K562 (cell line): ENCODE results near the gene DIP2C. TPM values are rescaled to one million over a fixed set of nuclear protein-coding genes. Genes with fewer than 3 reads are reported as not detected.

ENCODE experiments used
- ATAC-seq: fragments of 200-7000 bp; cut with Tn5 transposase; 3 replicates; pipeline ENCODE4 v1.9.1; 2020; ENCODE audit warnings: moderate library complexity
- BruUV-seq: library from RNA; stranded (reverse); fragments of 400-500 nt; replicated peaks from 2 replicates; lab custom pipeline; 2021; lab: Mats Ljungman, UMichigan
- CTCF ChIA-PET: fragments of 300-600 bp; formaldehyde crosslinking; extraction: SDS; loops from one replicate; lab custom pipeline; 2021; ENCODE audit warnings: low intra/inter-chr PET ratio; lab: Yijun Ruan, JAX
- POLR2A ChIA-PET: fragments of 300-600, 350-650 bp; sonication (Branson Sonifier 250); formaldehyde crosslinking; extraction: SDS; loops from one replicate; lab custom pipeline; 2021; ENCODE audit warnings: antibody characterized with exemption, inconsistent platforms; lab: Yijun Ruan, JAX
- DNase-seq, 4 experiments: peaks; one replicate each; pipeline versions ENCODE4 v3.0.0 to v3.0.0-alpha.2; 2011 to 2018; ENCODE audit warnings: low spot score in 3 of 4, mixed read lengths in 3 of 4; ENCODE audit errors: extremely low read depth in 1 of 4
- FAIRE-seq: peaks from 2 replicates; lab custom pipeline; 2011; peaks lifted over from hg19 to GRCh38; lab: Jason Lieb, UNC
- H2AFZ ChIP-seq: 2 replicates; pipeline ENCODE4 v1.6.0; 2011; ENCODE audit warnings: low read depth, low read length, control low read depth, inconsistent platforms
- H3K27ac ChIP-seq: fragments of 200-600 bp; 3 replicates; pipeline ENCODE4 v1.8.0; 2011; ENCODE audit warnings: low read depth, mild to moderate bottlenecking, control low read depth, inconsistent platforms, low read length, moderate library complexity, mixed read lengths; ENCODE audit errors: extremely low read depth
- H3K27me3 ChIP-seq, 2 experiments: fragments of 300-600 bp in 1 of 2; 2 replicates in 1 of 2; 3 replicates in 1 of 2; pipeline versions ENCODE4 v1.6.0 to v1.8.0; 2011; ENCODE audit warnings: inconsistent platforms in 2 of 2, low read length in 2 of 2, mild to moderate bottlenecking in 1 of 2, mixed read lengths in 1 of 2, moderate library complexity in 1 of 2; ENCODE audit not compliant: control insufficient read depth in 2 of 2, insufficient read depth in 2 of 2
- H3K36me3 ChIP-seq: fragments of 300-600 bp; 3 replicates; pipeline ENCODE4 v1.8.0; 2011; ENCODE audit warnings: mild to moderate bottlenecking, low read length, inconsistent platforms; ENCODE audit not compliant: control insufficient read depth, insufficient read depth
- H3K4me1 ChIP-seq, 2 experiments: fragments of 200-600 bp in 1 of 2; replicated peaks in 1 of 2; 2 replicates in 1 of 2; 3 replicates in 1 of 2; pipeline versions ENCODE4 v1.5.1 to v1.8.0; 2011; ENCODE audit warnings: inconsistent platforms in 2 of 2, low read length in 2 of 2, mild to moderate bottlenecking in 1 of 2, mixed read lengths in 1 of 2, moderate library complexity in 1 of 2; ENCODE audit not compliant: control insufficient read depth in 2 of 2, insufficient read depth in 2 of 2
- H3K4me2 ChIP-seq: 2 replicates; pipeline ENCODE4 v1.6.1; 2011; ENCODE audit warnings: low read length, control low read depth, inconsistent platforms, mixed read lengths; ENCODE audit not compliant: insufficient read depth
- H3K4me3 ChIP-seq: fragments of 200-600 bp; sonication (generic), shearing (Covaris generic); 2 replicates; pipeline ENCODE4 v1.5.1; 2016; ENCODE audit warnings: control low read depth, inconsistent platforms
- H3K79me2 ChIP-seq: fragments of 200-600 bp; 3 replicates; pipeline ENCODE4 v1.8.0; 2011; ENCODE audit warnings: low read length, inconsistent platforms; ENCODE audit not compliant: control insufficient read depth, insufficient read depth
- H3K9ac ChIP-seq, 2 experiments: 2 replicates each; pipeline versions ENCODE4 v1.6.0 to v1.6.1; 2011; ENCODE audit warnings: low read depth in 2 of 2, low read length in 2 of 2, control low read depth in 1 of 2, inconsistent platforms in 1 of 2, mild to moderate bottlenecking in 1 of 2, mixed read lengths in 1 of 2; ENCODE audit not compliant: insufficient read depth in 1 of 2
- H3K9me1 ChIP-seq: one replicate; pipeline ENCODE4 v1.6.0; 2011; ENCODE audit warnings: inconsistent platforms, mild to moderate bottlenecking, low read length, moderate library complexity; ENCODE audit not compliant: control insufficient read depth, insufficient read depth
- H3K9me3 ChIP-seq: replicated peaks from 2 replicates; pipeline ENCODE4 v1.5.1; 2011; ENCODE audit warnings: low read depth, low read length, inconsistent platforms; ENCODE audit not compliant: control insufficient read depth, insufficient read depth
- H4K20me1 ChIP-seq: replicated peaks from 2 replicates; pipeline ENCODE4 v1.6.1; 2011; ENCODE audit warnings: low read length, inconsistent platforms, mixed read lengths; ENCODE audit not compliant: control insufficient read depth, insufficient read depth
- C11orf30 ChIP-seq: fragments of 450-650 bp; IDR thresholded peaks from 2 replicates; pipeline ENCODE4 v1.6.1; 2016; ENCODE audit warnings: low read depth, mild to moderate bottlenecking
- EWSR1 ChIP-seq: fragments of 450-650 bp; IDR thresholded peaks from 2 replicates; pipeline ENCODE4 v1.6.1; 2018; ENCODE audit warnings: borderline replicate concordance, mild to moderate bottlenecking, low read depth, moderate library complexity; ENCODE audit not compliant: partially characterized antibody
- FOXJ2 ChIP-seq: fragments of 200-800 bp; sonication (Bioruptor generic); IDR thresholded peaks from 2 replicates; pipeline ENCODE4 v1.6.1; 2016; ENCODE audit warnings: missing genetic modification characterization, missing compliant biosample characterization
- HDAC8 ChIP-seq: fragments of 450-650 bp; IDR thresholded peaks from 2 replicates; pipeline ENCODE4 v1.6.1; 2016; ENCODE audit warnings: mild to moderate bottlenecking, missing genetic modification characterization, moderate library complexity, missing compliant biosample characterization
- HMG20A ChIP-seq: fragments of 450-650 bp; formaldehyde crosslinking; conservative IDR thresholded peaks from 2 replicates; pipeline ENCODE4 v1.4.0; 2020; ENCODE audit warnings: mild to moderate bottlenecking, mixed read lengths
- NEUROD1 ChIP-seq: fragments of 150-350 bp; IDR thresholded peaks from 2 replicates; pipeline ENCODE4 v1.6.1; 2014; ENCODE audit warnings: borderline replicate concordance, low read length, low read depth; ENCODE audit not compliant: partially characterized antibody
- SRF ChIP-seq, 2 experiments: fragments of 250-450, 450-650 bp in 1 of 2; sonication (Bioruptor Pico) in 1 of 2; sonication (generic) in 1 of 2; formaldehyde crosslinking; IDR thresholded peaks; 2 replicates each; pipeline versions ENCODE4 v1.5.0 to v1.5.1; 2020 to 2022; ENCODE audit warnings: mild to moderate bottlenecking in 1 of 2, missing genetic modification reagents in 1 of 2
- U2AF2 ChIP-seq: fragments of 200-400 bp; formaldehyde crosslinking; optimal IDR thresholded peaks from 2 replicates; pipeline ENCODE3; 2017; ENCODE audit warnings: low read depth, mild to moderate bottlenecking, low read length
- ZNF143 ChIP-seq: sonication (generic); formaldehyde crosslinking; IDR thresholded peaks from 2 replicates; pipeline ENCODE4 v1.9.0; 2022; ENCODE audit warnings: mild to moderate bottlenecking, missing genetic modification reagents
- ZSCAN29 ChIP-seq: fragments of 450-650 bp; IDR thresholded peaks from 2 replicates; pipeline ENCODE4 v1.6.1; 2017
- WGBS: fragments of 100-300 bp; shearing (Covaris generic); methylation state at CpG from one replicate; pipeline ENCODE4 v1.1.6; 2016; ENCODE audit warnings: low coverage, mixed read lengths; ENCODE audit not compliant: insufficient coverage; ENCODE audit errors: missing lambda C conversion rate; 5-methylcytosine and 5-hydroxymethylcytosine counted together
- in situ Hi-C: fragments of 300-500 bp; cut with MboI; formaldehyde crosslinking; loops from 4 replicates; pipeline ENCODE4 v1.15.0; 2018; ENCODE audit warnings: inconsistent platforms, mixed read lengths
- intact Hi-C: fragments of 100-400 bp; cut with micrococcal nuclease; formaldehyde crosslinking; loops from 2 replicates; pipeline ENCODE4 v1.14.2; 2022
- polyA plus RNA-seq, 8 experiments: library from polyadenylated mRNA; depleted of rRNA in 4 of 8; stranded (reverse) in 5 of 8; unstranded in 3 of 8; fragments of >200 nt; fragmentation: Nextera tagmentation in 2 of 8; fragmentation: Illumina TruSeq in 1 of 8; extraction: Ambion mirVana in 2 of 8; extraction: Trizol in 1 of 8; gene quantifications; 2 replicates each; pipeline versions ENCODE4 v1.2.1 to v1.2.3, GENCODE V29; 2011 to 2014; ENCODE audit warnings: inconsistent platforms in 1 of 8, missing spikeins in 1 of 8
- total RNA-seq, 7 experiments: library from RNA; depleted of rRNA in 6 of 7; stranded (reverse); fragments of >200 nt in 6 of 7; fragmentation: Illumina TruSeq in 2 of 7; extraction: Trizol in 2 of 7; gene quantifications; 2 replicates each; pipeline versions ENCODE4 v1.2.1 to v1.2.3, GENCODE V29; 2011 to 2021; ENCODE audit warnings: low replicate concordance in 1 of 7
- TF ChIP-seq, protein P1 (sequence below): fragments of 250-450 bp; sonication (Bioruptor Pico); IDR thresholded peaks from 2 replicates; pipeline ENCODE4 v1.4.0; 2020; ENCODE audit warnings: mild to moderate bottlenecking, moderate library complexity, borderline replicate concordance

The DIP2C gene
- total and polyA plus RNA-seq, 9 of the 15 experiments (the other 6 are each of a cell fraction or from before 2014, with no cell fraction given), result 0.01 TPM; not detected in 8

DNA sequence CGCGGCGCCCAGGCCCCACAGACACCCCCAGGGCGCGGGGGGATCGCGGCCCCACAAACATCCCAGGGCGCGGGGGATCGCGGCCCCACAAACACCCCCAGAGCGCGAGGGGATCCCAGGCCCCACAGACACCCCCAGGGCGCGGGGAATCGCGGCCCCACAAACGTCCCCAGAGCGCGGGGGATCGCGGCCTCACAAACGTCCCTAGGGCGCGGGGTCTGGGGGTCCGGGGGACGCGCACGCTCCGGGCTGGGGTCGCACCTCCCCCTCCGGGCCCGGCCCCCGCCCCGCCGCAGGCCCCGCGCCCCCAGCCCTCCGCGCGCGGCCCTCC is 382 bp downstream of the DIP2C start:
- ATAC-seq (no peak), FAIRE-seq (no peak), DNase-seq (no peak)
- intact Hi-C loops (no loop called here), in situ Hi-C loops (no loop called here)
- POLR2A ChIA-PET, result interaction anchor here (0.6 kb wide), 1 partner anchor 60 kb away, joined by 3 read pairs; no protein-coding TSS in a partner anchor
- 73% methylated on average over 2 of the region's 42 CpGs for WGBS
- no peak overlapping the region for H3K4me2 ChIP-seq
- H3K27ac ChIP-seq, result no peak overlapping the region
- no peaks in the 10 kb centered on the region for H3K36me3 ChIP-seq
- H3K9ac ChIP-seq, result no peak overlapping the region
- H3K79me2 ChIP-seq, result no peaks in the 10 kb centered on the region
- H3K27me3 ChIP-seq, result peaks cover 4 to 30% of the 10 kb centered on the region in 2 experiments; a peak in 4 of 5 replicates
- BruUV-seq, result no TSS peak
- H3K9me1 ChIP-seq, result no peaks in the 10 kb centered on the region
- no peaks in the 10 kb centered on the region; the same call in 1 of the 2 replicates for H4K20me1 ChIP-seq
- no peak overlapping the region for H3K4me3 ChIP-seq
- CTCF ChIA-PET, result no interaction called here
- no peaks in the 10 kb centered on the region for H3K9me3 ChIP-seq
- no peak overlapping the region for H2AFZ ChIP-seq
- H3K4me1 ChIP-seq, result peaks cover 0 to 5% of the 10 kb centered on the region in 2 experiments; a peak in 1 of 5 replicates
- TF ChIP-seq EWSR1, result no peak
- no peak for TF ChIP-seq NEUROD1
- no peak for TF ChIP-seq HMG20A (CRISPR knock-in tag)
- no peak for TF ChIP-seq HDAC8 (tag)
- no peak for TF ChIP-seq ZSCAN29
- TF ChIP-seq U2AF2, result no peak
- no peak for TF ChIP-seq SRF (CRISPR knock-in tag; IDR thresholded peaks at IDR 0.05)
- TF ChIP-seq ZNF143 (CRISPR knock-in tag), result no peak
- TF ChIP-seq, protein P1, sequence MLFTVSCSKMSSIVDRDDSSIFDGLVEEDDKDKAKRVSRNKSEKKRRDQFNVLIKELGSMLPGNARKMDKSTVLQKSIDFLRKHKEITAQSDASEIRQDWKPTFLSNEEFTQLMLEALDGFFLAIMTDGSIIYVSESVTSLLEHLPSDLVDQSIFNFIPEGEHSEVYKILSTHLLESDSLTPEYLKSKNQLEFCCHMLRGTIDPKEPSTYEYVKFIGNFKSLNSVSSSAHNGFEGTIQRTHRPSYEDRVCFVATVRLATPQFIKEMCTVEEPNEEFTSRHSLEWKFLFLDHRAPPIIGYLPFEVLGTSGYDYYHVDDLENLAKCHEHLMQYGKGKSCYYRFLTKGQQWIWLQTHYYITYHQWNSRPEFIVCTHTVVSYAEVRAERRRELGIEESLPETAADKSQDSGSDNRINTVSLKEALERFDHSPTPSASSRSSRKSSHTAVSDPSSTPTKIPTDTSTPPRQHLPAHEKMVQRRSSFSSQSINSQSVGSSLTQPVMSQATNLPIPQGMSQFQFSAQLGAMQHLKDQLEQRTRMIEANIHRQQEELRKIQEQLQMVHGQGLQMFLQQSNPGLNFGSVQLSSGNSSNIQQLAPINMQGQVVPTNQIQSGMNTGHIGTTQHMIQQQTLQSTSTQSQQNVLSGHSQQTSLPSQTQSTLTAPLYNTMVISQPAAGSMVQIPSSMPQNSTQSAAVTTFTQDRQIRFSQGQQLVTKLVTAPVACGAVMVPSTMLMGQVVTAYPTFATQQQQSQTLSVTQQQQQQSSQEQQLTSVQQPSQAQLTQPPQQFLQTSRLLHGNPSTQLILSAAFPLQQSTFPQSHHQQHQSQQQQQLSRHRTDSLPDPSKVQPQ, result no peak
- TF ChIP-seq C11orf30, result no peak
- no peak for TF ChIP-seq FOXJ2 (tag)
